Mammary epithelial cell (primary cell): Measurements from ENCODE around the gene LBHD2.

Source experiments
- CTCF ChIP-seq, 2 donors: IDR thresholded peaks in 1 of 2; conservative IDR thresholded peaks in 1 of 2; 2 replicates each; pipeline ENCODE4 v1.5.1; 2011 to 2012; ENCODE audit warnings: inconsistent platforms in 2 of 2, low read length in 2 of 2, mild to moderate bottlenecking in 2 of 2, control low read depth in 1 of 2, low read depth in 1 of 2; ENCODE audit not compliant: insufficient read depth in 1 of 2; ENCODE audit errors: extremely low read depth in 1 of 2
- EZH2 ChIP-seq: IDR thresholded peaks from 2 replicates; pipeline ENCODE4 v1.6.1; 2012; ENCODE audit warnings: low read length, inconsistent platforms, borderline replicate concordance

- TF ChIP-seq CTCF (conservative IDR thresholded peaks at IDR 0.05 in 1 of 2, IDR thresholded peaks at IDR 0.05 in 1 of 2; ENCODE audit: extremely low read depth in 1 of 2, insufficient read depth in 1 of 2, low read depth in 1 of 2, low read length in 2 of 2) (peak in 1 of 2 donors; percentile 25), EZH2 (no peak)
Measured at GRCh38 chr14:103123634-103124500, 39.9 kb downstream of the LBHD2 start.
